Muscle layer of colon (tissue), 2 donors: ENCODE data around the gene NEDD4L.

Experiments used
- H3K27ac ChIP-seq: one replicate; pipeline ENCODE4 v1.7.0; 2013; ENCODE audit warnings: low read depth, mild to moderate bottlenecking, low read length, moderate library complexity
- H3K27me3 ChIP-seq, 2 donors: one replicate each; pipeline ENCODE4 v1.7.0; 2013; ENCODE audit warnings: low read length in 2 of 2, mild to moderate bottlenecking in 2 of 2; ENCODE audit not compliant: insufficient read depth in 2 of 2, control insufficient read depth in 1 of 2
- H3K36me3 ChIP-seq: one replicate; pipeline ENCODE4 v1.7.0; 2013; ENCODE audit warnings: mild to moderate bottlenecking, low read length; ENCODE audit not compliant: insufficient read depth
- H3K4me1 ChIP-seq: one replicate; pipeline ENCODE4 v1.7.0; 2013; ENCODE audit warnings: mild to moderate bottlenecking, low read length; ENCODE audit not compliant: insufficient read depth
- H3K4me3 ChIP-seq, 2 donors: one replicate each; pipeline ENCODE4 v1.7.0; 2013; ENCODE audit warnings: low read length in 2 of 2, low read depth in 1 of 2, mild to moderate bottlenecking in 1 of 2, moderate library complexity in 1 of 2
- H3K9ac ChIP-seq: one replicate; pipeline ENCODE4 v1.7.0; 2013; ENCODE audit warnings: low read length
- H3K9me3 ChIP-seq: one replicate; pipeline ENCODE4 v1.7.0; 2013; ENCODE audit warnings: mild to moderate bottlenecking, low read length
- donor health status: abdominal sarcoma.
- donor health status: Adenocarcinoma of cecum.

The NEDD4L gene

GRCh38 chr18:58110398-58110797, 66.4 kb downstream of the NEDD4L start:
- Histone ChIP-seq H3K27ac (no peak overlapping the region), H3K36me3 (no peaks in the 10 kb centered on the region), H3K4me1 (no peaks in the 10 kb centered on the region), H3K9me3 (no peaks in the 10 kb centered on the region), H3K4me3 (no peak overlapping the region), H3K27me3 (no peaks in the 10 kb centered on the region), H3K9ac (no peak overlapping the region)

GRCh38 chr18:58112174-58112573, 68.1 kb downstream of the NEDD4L start:
- H3K4me1 ChIP-seq = no peaks in the 10 kb centered on the region

GRCh38 chr18:58113337-58113736, 69.3 kb downstream of the NEDD4L start:
- Histone ChIP-seq H3K4me1 (peaks cover 5% of the 10 kb centered on the region), H3K9me3 (no peaks in the 10 kb centered on the region), H3K27me3 (no peaks in the 10 kb centered on the region), H3K4me3 (no peak overlapping the region), H3K27ac (no peak overlapping the region), H3K9ac (no peak overlapping the region), H3K36me3 (no peaks in the 10 kb centered on the region)

More at GRCh38 chr18:58112174-58112573, 68.1 kb downstream of the NEDD4L start:
- Histone ChIP-seq H3K9me3 (no peaks in the 10 kb centered on the region), H3K36me3 (no peaks in the 10 kb centered on the region), H3K27me3 (no peaks in the 10 kb centered on the region), H3K9ac (no peak overlapping the region), H3K27ac (no peak overlapping the region), H3K4me3 (no peak overlapping the region)

GRCh38 chr18:58114766-58115165, 70.7 kb downstream of the NEDD4L start:
- Histone ChIP-seq H3K4me1 (peaks cover 5% of the 10 kb centered on the region), H3K9me3 (no peaks in the 10 kb centered on the region), H3K9ac (no peak overlapping the region), H3K27me3 (no peaks in the 10 kb centered on the region), H3K27ac (no peak overlapping the region), H3K36me3 (no peaks in the 10 kb centered on the region), H3K4me3 (no peak overlapping the region)

GRCh38 chr18:58116818-58117217, 72.8 kb downstream of the NEDD4L start:
- Histone ChIP-seq H3K4me1 (peaks cover 5% of the 10 kb centered on the region), H3K9me3 (no peaks in the 10 kb centered on the region), H3K36me3 (no peaks in the 10 kb centered on the region), H3K9ac (no peak overlapping the region), H3K4me3 (no peak overlapping the region), H3K27me3 (no peaks in the 10 kb centered on the region), H3K27ac (no peak overlapping the region)

GRCh38 chr18:58117786-58118403, 73.9 kb downstream of the NEDD4L start:
- Histone ChIP-seq H3K36me3 (no peaks in the 10 kb centered on the region), H3K27me3 (no peaks in the 10 kb centered on the region), H3K27ac (no peak overlapping the region), H3K9me3 (no peaks in the 10 kb centered on the region), H3K4me3 (no peak overlapping the region), H3K4me1 (peaks cover 5% of the 10 kb centered on the region), H3K9ac (no peak overlapping the region)

GRCh38 chr18:58118536-58118935, 74.5 kb downstream of the NEDD4L start:
- H3K27ac ChIP-seq = no peak overlapping the region

GRCh38 chr18:58119819-58120218, 75.8 kb downstream of the NEDD4L start:
- no peaks in the 10 kb centered on the region for H3K36me3 ChIP-seq
- no peak overlapping the region for H3K9ac ChIP-seq
- peaks cover 5% of the 10 kb centered on the region for H3K4me1 ChIP-seq
- no peaks in the 10 kb centered on the region for H3K9me3 ChIP-seq
- no peak overlapping the region for H3K27ac ChIP-seq
- H3K4me3 ChIP-seq = no peak overlapping the region
- H3K27me3 ChIP-seq = no peaks in the 10 kb centered on the region

More at GRCh38 chr18:58118536-58118935, 74.5 kb downstream of the NEDD4L start:
- Histone ChIP-seq H3K4me1 (peaks cover 5% of the 10 kb centered on the region), H3K4me3 (no peak overlapping the region), H3K9me3 (no peaks in the 10 kb centered on the region), H3K36me3 (no peaks in the 10 kb centered on the region), H3K9ac (no peak overlapping the region), H3K27me3 (no peaks in the 10 kb centered on the region)

- Histone ChIP-seq H3K9ac (no peak overlapping the region), H3K36me3 (no peaks in the 10 kb centered on the region), H3K27ac (no peak overlapping the region), H3K4me1 (no peaks in the 10 kb centered on the region), H3K4me3 (no peak overlapping the region), H3K9me3 (no peaks in the 10 kb centered on the region), H3K27me3 (no peaks in the 10 kb centered on the region)
Observed at GRCh38 chr18:58124475-58124874, 80.4 kb downstream of the NEDD4L start.

GRCh38 chr18:58125183-58125582, 81.2 kb downstream of the NEDD4L start:
- Histone ChIP-seq H3K36me3 (no peaks in the 10 kb centered on the region), H3K27me3 (no peaks in the 10 kb centered on the region), H3K4me1 (no peaks in the 10 kb centered on the region), H3K9ac (no peak overlapping the region), H3K27ac (no peak overlapping the region), H3K4me3 (no peak overlapping the region), H3K9me3 (no peaks in the 10 kb centered on the region)

- H3K36me3 ChIP-seq = no peaks in the 10 kb centered on the region
- H3K27ac ChIP-seq = no peak overlapping the region
- H3K27me3 ChIP-seq = no peaks in the 10 kb centered on the region
- no peaks in the 10 kb centered on the region for H3K4me1 ChIP-seq
- no peaks in the 10 kb centered on the region for H3K9me3 ChIP-seq
- no peak overlapping the region for H3K9ac ChIP-seq
- no peak overlapping the region for H3K4me3 ChIP-seq
Observed at GRCh38 chr18:58125756-58126155, 81.7 kb downstream of the NEDD4L start.
